Neural progenitor cell (in vitro differentiated cells): ENCODE data around the gene CYP2A7. TPM values are rescaled to one million over a fixed set of nuclear protein-coding genes. Genes with fewer than 3 reads are reported as not detected.
"Not testable (repeated sequence)": the region's sequence is repeated elsewhere in the genome, so short reads cannot be mapped to it uniquely, and the experiment has no call there.

Experiments used
- DNase-seq: peaks from one replicate; pipeline ENCODE4 v3.0.0-alpha.2; 2016; ENCODE audit warnings: low spot score
- H2AFZ ChIP-seq: fragments of 200-600 bp; sonication (generic); replicated peaks from 2 replicates; pipeline ENCODE4 v1.6.1; 2016; ENCODE audit warnings: antibody characterized with exemption
- H3F3A ChIP-seq: fragments of 200-600 bp; sonication (generic); 2 replicates; pipeline ENCODE4 v1.6.1; 2016; ENCODE audit warnings: antibody characterized with exemption, low read depth
- H3K27ac ChIP-seq: fragments of 200-600 bp; sonication (generic); 2 replicates; pipeline ENCODE4 v1.5.1; 2016; ENCODE audit warnings: mild to moderate bottlenecking
- H3K27me3 ChIP-seq: fragments of 200-600 bp; sonication (generic); 2 replicates; pipeline ENCODE4 v1.6.1; 2016; ENCODE audit warnings: mild to moderate bottlenecking, moderate library complexity
- H3K36me3 ChIP-seq: fragments of 200-600 bp; sonication (generic); 2 replicates; pipeline ENCODE4 v1.5.1; 2016
- H3K4me1 ChIP-seq: fragments of 200-600 bp; sonication (generic); 2 replicates; pipeline ENCODE4 v1.6.1; 2016; ENCODE audit warnings: mixed run types
- H3K4me2 ChIP-seq: fragments of 200-600 bp; sonication (generic); 2 replicates; pipeline ENCODE4 v1.6.1; 2016
- H3K4me3 ChIP-seq: fragments of 200-600 bp; sonication (generic); 2 replicates; pipeline ENCODE4 v1.5.1; 2016
- H3K79me2 ChIP-seq: fragments of 200-600 bp; sonication (generic); 2 replicates; pipeline ENCODE4 v1.6.1; 2016; ENCODE audit warnings: low read depth
- H3K9ac ChIP-seq: fragments of 200-600 bp; sonication (generic); 2 replicates; pipeline ENCODE4 v1.6.1; 2016
- H3K9me3 ChIP-seq: fragments of 200-600 bp; sonication (generic); 2 replicates; pipeline ENCODE4 v1.5.1; 2016; ENCODE audit warnings: low read depth
- H4K20me1 ChIP-seq: fragments of 200-600 bp; sonication (generic); 2 replicates; pipeline ENCODE4 v1.6.1; 2016; ENCODE audit warnings: low read depth
- H3K27ac Mint-ChIP-seq: 3 replicates; pipeline ENCODE4 v1.8.0; 2021; ENCODE audit warnings: mixed read lengths
- H3K27me3 Mint-ChIP-seq: 2 replicates; pipeline ENCODE4 v1.8.0; 2022; ENCODE audit warnings: low read depth, mild to moderate bottlenecking, inconsistent platforms, moderate library complexity, mixed read lengths; ENCODE audit not compliant: insufficient read depth
- H3K36me3 Mint-ChIP-seq: 3 replicates; pipeline ENCODE4 v1.8.0; 2021; ENCODE audit warnings: mixed read lengths
- H3K4me1 Mint-ChIP-seq: 3 replicates; pipeline ENCODE4 v1.8.0; 2021; ENCODE audit warnings: mixed read lengths
- H3K4me3 Mint-ChIP-seq: 3 replicates; pipeline ENCODE4 v1.8.0; 2021; ENCODE audit warnings: mild to moderate bottlenecking, moderate library complexity, mixed read lengths
- H3K9me3 Mint-ChIP-seq: 3 replicates; pipeline ENCODE4 v1.8.0; 2020; ENCODE audit warnings: mixed read lengths
- EZH2 ChIP-seq: fragments of 200-600 bp; sonication (generic); IDR thresholded peaks from 2 replicates; pipeline ENCODE4 v1.6.1; 2017; ENCODE audit warnings: antibody characterized with exemption, mild to moderate bottlenecking, moderate library complexity
- EZH2phosphoT487 ChIP-seq: fragments of 200-600 bp; sonication (generic); IDR thresholded peaks from 2 replicates; pipeline ENCODE4 v1.6.1; 2017; ENCODE audit warnings: antibody characterized with exemption
- total RNA-seq: library from RNA; depleted of rRNA; stranded (reverse); fragments of >200 nt; gene quantifications from 2 replicates; pipeline ENCODE4 v1.2.3, GENCODE V29; 2015; ENCODE audit warnings: low replicate concordance
- TF ChIP-seq, protein P1 (sequence below): fragments of 200-600 bp; sonication (generic); IDR thresholded peaks from 2 replicates; pipeline ENCODE4 v1.5.1; 2017; ENCODE audit warnings: antibody characterized with exemption, mild to moderate bottlenecking

The CYP2A7 gene
- total RNA-seq, 1 donor from 2014 or later: not detected

DNA sequence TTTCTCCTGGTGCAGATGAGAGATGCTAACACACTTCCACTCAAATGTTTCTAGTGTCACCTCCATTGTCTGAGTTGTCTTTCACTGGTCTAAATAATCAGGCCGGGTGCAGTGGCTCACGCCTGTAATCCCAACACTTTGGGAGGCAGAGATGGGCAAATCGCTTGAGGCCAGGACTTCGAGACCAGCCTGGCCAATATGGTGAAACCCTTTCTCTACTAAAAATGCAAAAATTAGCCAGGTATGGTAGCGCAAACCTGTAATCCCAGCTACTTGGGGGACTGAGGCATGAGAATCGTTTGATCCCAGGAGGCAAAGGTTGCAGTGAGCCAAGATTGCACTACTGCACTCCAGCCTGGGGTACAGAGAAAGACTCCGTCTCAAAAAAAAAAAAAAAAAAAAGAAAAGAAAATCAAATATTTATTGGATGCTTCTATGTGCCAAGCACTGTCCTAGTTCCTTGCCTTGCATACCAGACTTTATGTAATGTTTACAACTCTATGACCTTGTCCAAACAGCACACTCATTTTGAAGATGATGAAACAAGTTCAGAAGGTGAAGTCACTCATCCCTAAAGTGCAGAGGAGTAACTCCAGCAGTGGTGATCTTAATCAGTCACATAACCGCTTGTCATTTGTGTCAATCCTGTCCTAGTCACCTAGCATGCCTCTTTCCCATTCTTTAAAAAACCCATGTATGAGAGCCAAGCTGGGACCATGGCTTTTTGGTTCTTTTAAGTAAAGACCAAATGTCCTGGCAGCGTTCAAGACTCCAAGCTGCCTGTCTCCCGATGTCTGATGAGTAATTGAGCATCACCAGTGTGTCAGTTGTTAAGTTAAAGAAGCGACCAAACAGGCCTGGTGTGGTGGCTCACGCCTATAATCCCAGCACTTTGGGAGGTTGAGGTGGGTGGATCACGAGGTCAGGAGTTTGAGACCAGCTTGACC lies 15.1 kb upstream of the CYP2A7 start:
- not testable (repeated sequence) for DNase-seq, H3K4me3 ChIP-seq, H3K9me3 Mint-ChIP-seq

DNA sequence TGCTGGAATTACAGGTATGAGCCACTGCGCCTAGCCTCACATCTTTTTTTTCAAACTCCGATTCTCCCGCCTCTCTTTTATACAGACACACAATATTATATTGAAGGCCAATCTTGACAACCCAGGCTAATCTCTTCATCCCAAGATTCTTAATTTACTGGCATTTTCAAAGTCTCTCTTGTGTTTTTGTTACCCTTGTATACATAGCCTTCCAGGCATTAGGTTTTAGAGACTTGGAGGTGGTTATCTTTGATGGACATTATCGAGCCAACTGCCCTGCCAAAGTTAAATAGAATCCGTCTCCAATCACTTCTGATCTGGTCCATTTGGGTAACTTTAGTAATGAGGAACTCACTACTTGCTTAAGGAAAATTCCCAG lies 14.4 kb upstream of the CYP2A7 start:
- no peak for TF ChIP-seq EZH2
- DNase-seq: no peak
- no peaks in the 10 kb centered on the region for H3F3A ChIP-seq
- H3K4me1 ChIP-seq: no peaks in the 10 kb centered on the region
- Mint-ChIP-seq H3K27me3 (no peaks in the 10 kb centered on the region), H3K27ac (no peak overlapping the region), H3K9me3 (no peaks in the 10 kb centered on the region), H3K36me3 (no peaks in the 10 kb centered on the region), H3K4me1 (no peaks in the 10 kb centered on the region), H3K4me3 (no peak overlapping the region)
- no peak overlapping the region for H3K4me2 ChIP-seq
- H4K20me1 ChIP-seq: no peaks in the 10 kb centered on the region
- H3K27ac ChIP-seq: no peak overlapping the region
- H3K79me2 ChIP-seq: no peaks in the 10 kb centered on the region
- H3K9ac ChIP-seq: no peak overlapping the region
- H3K36me3 ChIP-seq: no peaks in the 10 kb centered on the region
- no peak overlapping the region for H2AFZ ChIP-seq
- peaks cover 1% of the 10 kb centered on the region for H3K27me3 ChIP-seq
- no peaks in the 10 kb centered on the region for H3K9me3 ChIP-seq
- no peak overlapping the region for H3K4me3 ChIP-seq

More for the DNA sequence above, 15.1 kb upstream of the CYP2A7 start:
- not testable (repeated sequence) for H3K4me1 Mint-ChIP-seq, H3K36me3 ChIP-seq, H3K36me3 Mint-ChIP-seq, H2AFZ ChIP-seq, H3K79me2 ChIP-seq, H3K9ac ChIP-seq, H4K20me1 ChIP-seq, H3K9me3 ChIP-seq, H3K4me2 ChIP-seq, H3K27ac ChIP-seq, H3K27ac Mint-ChIP-seq, H3K27me3 ChIP-seq, H3K4me3 Mint-ChIP-seq, H3K27me3 Mint-ChIP-seq, H3K4me1 ChIP-seq, H3F3A ChIP-seq

DNA sequence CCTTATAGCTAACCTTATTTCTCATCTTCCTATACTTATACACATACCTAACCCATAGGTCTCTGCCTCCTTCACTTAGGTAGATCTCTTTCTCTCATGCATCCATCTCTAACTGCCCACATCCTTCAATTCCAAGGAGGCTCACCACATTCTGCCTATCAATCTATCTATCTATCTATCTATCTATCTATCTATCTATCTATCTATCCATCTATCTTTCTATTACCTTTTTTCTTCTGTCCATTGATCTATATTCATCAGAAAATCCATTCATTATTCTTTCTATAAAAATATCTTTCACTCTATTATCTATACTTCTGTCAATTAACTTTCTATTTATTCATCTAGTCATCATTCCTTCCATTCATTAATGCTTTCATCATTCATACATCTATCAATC lies 11.1 kb upstream of the CYP2A7 start:
- no peaks in the 10 kb centered on the region for H3K9me3 ChIP-seq
- H3K36me3 Mint-ChIP-seq: no peaks in the 10 kb centered on the region
- H3K27me3 ChIP-seq: peaks cover 6% of the 10 kb centered on the region
- no peak for DNase-seq
- H3K4me1 Mint-ChIP-seq: no peaks in the 10 kb centered on the region
- H3F3A ChIP-seq: no peaks in the 10 kb centered on the region
- H3K79me2 ChIP-seq: no peaks in the 10 kb centered on the region
- H4K20me1 ChIP-seq: no peaks in the 10 kb centered on the region
- H3K4me1 ChIP-seq: no peaks in the 10 kb centered on the region
- no peaks in the 10 kb centered on the region for H3K9me3 Mint-ChIP-seq
- H3K36me3 ChIP-seq: no peaks in the 10 kb centered on the region
- no peak overlapping the region for H3K4me3 ChIP-seq
- TF ChIP-seq EZH2 (no peak), EZH2phosphoT487 (no peak)
- TF ChIP-seq, protein P1, sequence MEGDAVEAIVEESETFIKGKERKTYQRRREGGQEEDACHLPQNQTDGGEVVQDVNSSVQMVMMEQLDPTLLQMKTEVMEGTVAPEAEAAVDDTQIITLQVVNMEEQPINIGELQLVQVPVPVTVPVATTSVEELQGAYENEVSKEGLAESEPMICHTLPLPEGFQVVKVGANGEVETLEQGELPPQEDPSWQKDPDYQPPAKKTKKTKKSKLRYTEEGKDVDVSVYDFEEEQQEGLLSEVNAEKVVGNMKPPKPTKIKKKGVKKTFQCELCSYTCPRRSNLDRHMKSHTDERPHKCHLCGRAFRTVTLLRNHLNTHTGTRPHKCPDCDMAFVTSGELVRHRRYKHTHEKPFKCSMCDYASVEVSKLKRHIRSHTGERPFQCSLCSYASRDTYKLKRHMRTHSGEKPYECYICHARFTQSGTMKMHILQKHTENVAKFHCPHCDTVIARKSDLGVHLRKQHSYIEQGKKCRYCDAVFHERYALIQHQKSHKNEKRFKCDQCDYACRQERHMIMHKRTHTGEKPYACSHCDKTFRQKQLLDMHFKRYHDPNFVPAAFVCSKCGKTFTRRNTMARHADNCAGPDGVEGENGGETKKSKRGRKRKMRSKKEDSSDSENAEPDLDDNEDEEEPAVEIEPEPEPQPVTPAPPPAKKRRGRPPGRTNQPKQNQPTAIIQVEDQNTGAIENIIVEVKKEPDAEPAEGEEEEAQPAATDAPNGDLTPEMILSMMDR: no peak
- no peak overlapping the region for H3K9ac ChIP-seq
- H3K4me2 ChIP-seq: no peak overlapping the region
- no peak overlapping the region for H2AFZ ChIP-seq
- H3K4me3 Mint-ChIP-seq: no peak overlapping the region
- no peak overlapping the region for H3K27ac Mint-ChIP-seq
- no peak overlapping the region for H3K27ac ChIP-seq
- H3K27me3 Mint-ChIP-seq: no peaks in the 10 kb centered on the region

DNA sequence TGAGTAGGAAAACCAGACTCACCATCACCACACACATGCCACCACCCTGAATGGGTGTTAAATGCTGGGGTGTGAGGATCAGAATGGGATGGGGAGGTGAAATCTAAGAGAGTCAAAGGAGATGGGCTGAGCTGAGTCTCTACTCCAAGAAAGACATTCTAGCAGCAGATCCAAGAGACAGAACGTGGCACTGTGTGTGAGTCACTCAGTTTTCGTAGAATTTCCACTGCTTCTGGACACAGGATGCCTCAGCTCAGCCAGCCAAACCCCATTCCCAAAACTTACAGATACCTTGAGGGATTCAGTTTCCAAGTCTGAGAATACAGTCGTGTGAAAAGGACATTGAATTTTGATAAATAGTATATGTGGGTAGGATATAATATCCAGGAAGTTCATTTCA lies 7.3 kb upstream of the CYP2A7 start:
- no peak overlapping the region for H3K4me2 ChIP-seq
- no peaks in the 10 kb centered on the region for H3K9me3 ChIP-seq
- H3K27me3 ChIP-seq: peaks cover 6% of the 10 kb centered on the region
- no peaks in the 10 kb centered on the region for H3K4me1 ChIP-seq
- no peaks in the 10 kb centered on the region for H3K36me3 Mint-ChIP-seq
- no peak overlapping the region for H3K4me3 ChIP-seq
- H3K36me3 ChIP-seq: no peaks in the 10 kb centered on the region
- no peaks in the 10 kb centered on the region for H3K27me3 Mint-ChIP-seq
- H3K9ac ChIP-seq: no peak overlapping the region
- H3K9me3 Mint-ChIP-seq: peaks cover 4% of the 10 kb centered on the region
- H3K27ac Mint-ChIP-seq: no peak overlapping the region
- DNase-seq: no peak
- no peaks in the 10 kb centered on the region for H3F3A ChIP-seq
- no peak for TF ChIP-seq EZH2
- TF ChIP-seq EZH2phosphoT487: no peak
- TF ChIP-seq, protein P1: no peak
- H3K4me1 Mint-ChIP-seq: no peaks in the 10 kb centered on the region
- no peak overlapping the region for H2AFZ ChIP-seq
- H3K4me3 Mint-ChIP-seq: no peak overlapping the region
- H3K27ac ChIP-seq: no peak overlapping the region
- H3K79me2 ChIP-seq: no peaks in the 10 kb centered on the region
- no peaks in the 10 kb centered on the region for H4K20me1 ChIP-seq
